GM12873 (cell line): ENCODE measurements around the gene AKAP8.

Experiments
- TF ChIP-seq, protein P1 (sequence below): IDR thresholded peaks from 2 replicates; pipeline ENCODE4 v1.5.1; 2012; ENCODE audit warnings: low read depth, mild to moderate bottlenecking, moderate library complexity, low read length, control low read depth; ENCODE audit not compliant: insufficient read depth; ENCODE audit errors: missing control alignments

AKAP8 gene

DNA sequence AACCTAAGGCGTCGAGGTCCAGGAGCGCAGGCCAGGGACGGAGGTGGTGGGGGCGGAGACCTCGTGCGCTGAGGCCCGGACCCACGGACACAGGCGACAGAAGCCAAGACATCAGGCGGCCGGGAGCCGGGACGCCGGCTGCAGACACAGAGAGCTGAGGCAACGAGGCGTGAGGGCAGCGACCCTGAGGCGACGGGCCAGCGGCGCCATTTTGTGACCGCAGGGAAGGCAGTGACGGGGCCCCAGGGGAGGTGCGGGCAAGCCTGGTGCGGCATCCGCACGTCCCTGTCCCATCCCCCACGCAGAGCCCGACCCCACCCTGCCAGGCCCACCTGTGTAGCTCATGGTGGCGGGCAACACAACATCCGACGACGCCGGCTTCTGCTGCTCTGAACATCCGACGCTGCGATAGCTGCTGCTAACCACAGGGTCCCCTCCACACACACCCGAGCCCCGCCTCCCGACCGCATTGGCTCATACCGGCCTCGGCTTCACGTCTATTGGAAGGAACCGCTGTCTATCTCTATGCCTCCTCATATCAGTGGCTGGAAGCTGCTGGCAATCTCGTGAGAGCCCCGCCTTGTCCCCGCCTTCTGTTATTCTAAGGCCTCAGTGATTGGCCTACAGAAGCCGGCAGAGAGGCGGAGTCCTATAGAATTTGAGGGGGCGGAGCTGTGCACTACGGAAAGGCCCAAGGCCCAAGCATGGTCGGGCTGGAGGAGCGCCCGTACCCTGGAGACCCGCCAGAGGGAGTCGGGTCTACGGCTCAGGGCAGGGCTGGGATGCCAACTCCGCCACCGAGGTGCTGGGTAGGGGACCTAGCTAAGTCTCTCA, 39.2 kb upstream of the AKAP8 start, which contains the start of gene AKAP8L:
AKAP8L (minus strand) TSS at position 410 of the 834 bp plus-strand sequence; CDS start at position 345, 65 bp downstream.
- TF ChIP-seq, protein P1, sequence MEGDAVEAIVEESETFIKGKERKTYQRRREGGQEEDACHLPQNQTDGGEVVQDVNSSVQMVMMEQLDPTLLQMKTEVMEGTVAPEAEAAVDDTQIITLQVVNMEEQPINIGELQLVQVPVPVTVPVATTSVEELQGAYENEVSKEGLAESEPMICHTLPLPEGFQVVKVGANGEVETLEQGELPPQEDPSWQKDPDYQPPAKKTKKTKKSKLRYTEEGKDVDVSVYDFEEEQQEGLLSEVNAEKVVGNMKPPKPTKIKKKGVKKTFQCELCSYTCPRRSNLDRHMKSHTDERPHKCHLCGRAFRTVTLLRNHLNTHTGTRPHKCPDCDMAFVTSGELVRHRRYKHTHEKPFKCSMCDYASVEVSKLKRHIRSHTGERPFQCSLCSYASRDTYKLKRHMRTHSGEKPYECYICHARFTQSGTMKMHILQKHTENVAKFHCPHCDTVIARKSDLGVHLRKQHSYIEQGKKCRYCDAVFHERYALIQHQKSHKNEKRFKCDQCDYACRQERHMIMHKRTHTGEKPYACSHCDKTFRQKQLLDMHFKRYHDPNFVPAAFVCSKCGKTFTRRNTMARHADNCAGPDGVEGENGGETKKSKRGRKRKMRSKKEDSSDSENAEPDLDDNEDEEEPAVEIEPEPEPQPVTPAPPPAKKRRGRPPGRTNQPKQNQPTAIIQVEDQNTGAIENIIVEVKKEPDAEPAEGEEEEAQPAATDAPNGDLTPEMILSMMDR, result peak; percentile 83

DNA sequence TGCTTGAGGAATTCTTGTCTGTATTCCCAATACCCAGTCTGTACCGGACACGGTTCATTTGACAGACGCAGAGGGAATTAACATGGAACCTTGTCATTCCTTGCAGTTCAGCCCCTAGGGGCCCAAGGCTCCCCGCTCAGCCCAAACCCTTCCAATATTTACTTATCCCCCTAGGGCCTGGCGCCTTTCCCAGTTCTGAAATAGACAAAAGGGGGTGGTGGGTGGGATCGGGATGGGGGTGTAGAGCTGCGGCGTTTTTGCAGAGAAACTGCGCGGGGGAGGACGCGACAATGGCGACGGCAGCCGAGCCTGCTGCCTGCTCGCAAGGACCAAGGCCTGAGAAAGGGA, 38.6 kb upstream of the AKAP8 start:
- TF ChIP-seq, protein P1, result no peak

DNA sequence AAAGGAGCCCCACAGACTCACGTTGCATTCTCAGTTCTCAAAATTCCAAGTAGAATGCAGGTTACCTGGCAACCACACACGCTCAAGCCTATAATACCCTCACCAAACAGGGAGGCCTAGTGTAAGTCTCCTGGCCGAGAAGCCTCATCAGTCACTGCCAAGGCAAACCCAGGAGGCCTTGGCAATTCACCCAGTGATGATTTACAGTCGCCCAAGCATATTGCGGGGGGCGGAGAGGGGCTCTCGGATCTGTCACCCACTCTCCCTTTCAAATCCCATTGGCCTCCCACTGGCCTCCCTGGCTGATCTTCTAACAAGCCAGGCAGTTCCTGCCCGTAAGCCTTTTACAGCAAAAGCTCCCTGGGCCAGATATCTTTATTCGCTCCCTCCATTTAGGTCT, 38.1 kb upstream of the AKAP8 start:
- TF ChIP-seq, protein P1, result no peak

DNA sequence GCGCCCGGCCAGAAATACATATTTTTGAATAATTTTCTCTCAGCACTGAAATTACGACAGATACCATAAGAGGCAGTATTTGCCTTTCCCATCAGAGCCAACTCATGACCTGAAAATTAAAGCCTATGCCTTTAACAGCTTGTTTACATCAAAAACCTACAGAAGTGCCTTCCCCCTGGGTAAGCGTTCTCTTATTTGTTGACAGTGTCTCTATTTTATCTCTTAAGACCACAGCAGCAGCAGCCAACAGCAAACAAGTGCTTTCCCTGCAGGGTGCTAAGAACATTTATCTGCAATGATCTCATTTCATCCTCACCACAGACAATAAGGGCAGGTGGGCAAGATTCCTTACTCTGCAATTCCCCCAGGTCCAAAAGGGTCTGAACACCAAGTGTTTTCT, 33.2 kb upstream of the AKAP8 start:
- TF ChIP-seq, protein P1, result no peak

DNA sequence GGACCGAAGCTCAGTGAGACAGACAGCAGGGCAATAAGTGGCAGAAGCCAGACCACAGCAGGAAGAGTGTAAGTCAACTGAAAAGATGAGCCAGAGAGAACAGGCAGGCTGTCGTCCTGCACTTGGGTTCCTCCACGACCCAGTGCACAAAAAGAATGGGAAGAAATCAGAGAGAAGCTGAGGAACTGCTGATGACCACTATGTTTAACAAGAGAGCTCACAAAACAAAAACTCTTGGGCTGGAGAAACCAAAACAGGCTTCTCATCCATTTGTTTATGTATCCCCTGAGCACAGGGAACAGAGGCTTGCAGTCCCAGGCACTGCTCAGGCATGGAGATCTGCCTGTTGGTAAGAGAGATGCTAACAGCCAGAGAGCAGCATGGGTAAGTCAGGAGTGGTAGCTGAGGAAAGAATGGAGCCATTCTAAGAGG, 25.2 kb upstream of the AKAP8 start:
- TF ChIP-seq, protein P1, result no peak

DNA sequence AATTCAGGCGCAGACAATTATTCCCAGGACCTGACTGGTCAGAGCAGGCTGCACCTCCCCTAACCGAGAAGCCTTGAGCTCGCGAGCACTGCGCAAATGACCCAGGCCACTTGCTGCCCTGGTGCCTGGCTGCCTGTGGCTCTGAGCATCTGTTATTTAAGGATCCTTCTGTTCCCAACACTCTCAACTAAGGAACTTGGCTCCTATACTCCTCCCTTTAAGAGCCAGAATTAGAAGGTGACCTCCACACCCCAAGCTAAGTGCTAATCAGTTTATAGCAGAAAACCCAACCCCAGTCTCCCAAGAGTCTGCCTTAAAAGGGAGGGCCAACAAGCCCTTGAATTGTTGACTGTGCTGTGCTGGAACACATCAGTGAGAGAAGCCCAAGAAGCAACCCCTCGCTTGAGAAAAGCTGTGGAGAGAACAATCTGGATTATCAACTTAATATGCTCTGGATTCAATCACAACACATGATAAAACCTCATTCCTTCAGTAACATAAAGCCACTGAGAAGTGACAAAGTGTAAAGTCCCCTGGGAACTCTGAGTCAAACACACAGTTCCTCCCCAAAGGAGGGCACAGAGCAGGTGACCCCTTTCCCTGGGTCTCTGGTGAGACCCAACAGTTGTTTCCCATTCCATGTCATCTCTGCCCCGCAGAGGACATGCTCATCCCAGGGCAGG, 24.7 kb upstream of the AKAP8 start:
- TF ChIP-seq, protein P1, result no peak

DNA sequence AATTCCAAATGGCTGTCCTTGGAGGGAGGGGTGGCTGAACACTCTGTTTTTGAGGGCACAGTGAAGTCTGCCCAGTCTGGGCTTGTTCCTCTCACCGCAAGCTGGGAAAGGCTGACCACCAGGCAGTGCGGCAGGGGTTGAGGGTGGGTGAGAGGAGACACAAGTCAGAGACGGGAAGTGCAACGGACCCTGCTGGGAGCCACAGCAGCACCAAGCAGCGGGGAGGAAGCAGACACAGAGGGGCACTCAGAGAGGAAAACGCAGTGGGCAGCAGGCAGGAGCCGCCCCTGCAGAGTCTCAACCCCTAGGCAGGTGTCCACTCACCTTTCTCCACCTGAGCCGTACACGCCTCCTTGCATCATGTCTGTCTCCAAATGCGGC, 23.6 kb upstream of the AKAP8 start:
- TF ChIP-seq, protein P1, result no peak
